HG03378 (cell line): ENCODE measurements around the gene DCUN1D5.

Experiments used
- ATAC-seq: cut with Tn5 transposase; IDR thresholded peaks from one replicate; pipeline ENCODE4 v1.9.1; 2021; ENCODE audit warnings: mild to moderate bottlenecking, moderate library complexity; ENCODE audit not compliant: unreplicated experiment

Gene DCUN1D5

DNA sequence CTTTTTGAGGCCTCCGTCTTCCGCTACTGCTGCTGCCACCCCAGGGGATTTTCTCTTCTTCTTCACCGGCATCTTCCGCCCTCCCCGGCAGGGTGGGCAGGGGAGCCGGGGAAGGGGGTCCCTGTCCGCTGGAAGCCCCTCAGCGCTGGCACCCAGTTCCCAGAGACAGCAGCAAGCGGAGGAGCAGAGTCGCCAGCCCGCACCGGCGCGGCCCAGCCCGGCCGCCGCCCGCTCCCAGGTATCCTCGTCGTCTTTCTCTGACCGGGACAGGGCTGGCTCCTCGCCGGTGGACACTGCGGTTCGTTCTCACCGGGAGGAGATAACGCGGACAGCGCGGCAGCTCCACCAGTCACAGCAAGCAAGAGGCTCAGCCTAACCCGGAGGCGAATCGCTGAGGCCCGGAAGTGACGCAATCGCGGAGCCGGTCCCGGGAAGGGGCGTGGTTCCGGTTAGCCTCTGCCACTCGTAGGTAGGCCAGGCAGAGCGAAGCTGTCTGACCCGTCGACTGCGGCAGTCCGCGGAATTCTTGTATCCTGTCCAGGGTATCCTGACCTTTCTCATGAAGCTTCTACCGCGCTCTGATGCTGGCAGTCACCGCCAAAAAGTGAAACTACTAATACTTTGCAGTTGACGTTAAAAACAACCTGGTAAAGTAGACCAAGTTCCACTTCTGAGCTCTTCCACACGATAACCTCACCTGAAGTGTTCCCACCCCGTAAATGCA is at the start of gene DCUN1D5:
Gene DCUN1D5 (minus strand): TSS at position 360 of the 724 bp plus-strand sequence. CDS start 288 bp downstream, at position 72.
- peak; percentile 99 for ATAC-seq

GRCh38 chr11:103125462-103125861 is 33.5 kb upstream of the DCUN1D5 start:
- ATAC-seq: no peak

DNA sequence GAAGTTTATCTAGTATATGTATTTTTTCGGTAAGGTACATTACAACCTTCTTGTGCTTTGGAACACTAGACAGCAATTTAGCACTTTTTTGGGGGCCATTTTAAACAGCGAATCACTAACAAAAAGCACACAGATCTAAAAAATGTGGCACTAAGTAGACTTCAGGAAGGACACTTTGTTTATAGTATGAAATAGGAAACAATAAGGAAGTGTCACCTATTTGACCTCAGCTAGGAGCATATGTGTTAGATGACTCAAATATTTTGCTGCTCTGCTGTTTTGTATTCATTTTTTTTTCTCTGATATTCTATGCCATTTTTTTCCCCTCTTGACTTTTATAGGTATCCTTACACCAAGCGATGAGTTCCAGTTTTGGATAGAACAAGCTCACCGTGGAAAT is 22.9 kb upstream of the DCUN1D5 start:
- no peak for ATAC-seq

DNA sequence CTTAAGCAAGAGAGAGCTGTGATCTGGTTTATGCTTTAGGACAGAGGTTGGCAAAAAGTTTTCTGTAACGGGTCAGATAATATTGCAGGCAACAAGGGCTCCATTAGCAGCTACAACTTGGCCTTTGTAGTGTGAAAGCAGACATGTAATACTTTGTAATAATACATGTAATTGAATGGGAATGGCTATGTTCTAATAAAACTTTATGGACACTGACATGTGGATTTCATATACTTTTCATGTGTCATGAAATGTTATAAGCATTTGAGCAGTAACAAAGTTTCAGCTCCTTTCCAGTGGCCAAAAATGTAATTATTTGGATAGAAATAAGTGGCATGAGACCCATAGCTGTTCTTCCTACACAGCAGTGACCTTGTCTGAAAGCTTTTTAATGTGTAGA is 20.4 kb upstream of the DCUN1D5 start:
- no peak for ATAC-seq

DNA sequence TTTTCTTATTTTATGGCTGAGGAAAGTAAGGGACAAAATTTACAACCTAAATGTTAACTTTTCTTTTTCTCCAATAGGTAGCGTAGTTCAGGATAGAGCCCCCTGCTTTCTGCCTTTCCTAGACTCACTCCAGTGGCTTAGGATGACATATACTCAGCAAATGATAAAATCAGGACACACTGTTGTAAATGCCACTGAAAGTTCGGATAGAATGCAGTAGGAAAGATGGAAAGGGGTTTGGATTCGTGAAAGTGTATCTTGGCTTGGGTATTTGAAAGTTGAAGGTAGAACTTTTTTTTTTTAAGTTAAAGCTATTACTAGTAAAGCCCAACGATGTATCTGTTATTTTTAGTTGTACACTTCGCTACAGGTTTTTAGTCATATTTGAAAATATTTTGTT is 19.4 kb upstream of the DCUN1D5 start:
- ATAC-seq: no peak

DNA sequence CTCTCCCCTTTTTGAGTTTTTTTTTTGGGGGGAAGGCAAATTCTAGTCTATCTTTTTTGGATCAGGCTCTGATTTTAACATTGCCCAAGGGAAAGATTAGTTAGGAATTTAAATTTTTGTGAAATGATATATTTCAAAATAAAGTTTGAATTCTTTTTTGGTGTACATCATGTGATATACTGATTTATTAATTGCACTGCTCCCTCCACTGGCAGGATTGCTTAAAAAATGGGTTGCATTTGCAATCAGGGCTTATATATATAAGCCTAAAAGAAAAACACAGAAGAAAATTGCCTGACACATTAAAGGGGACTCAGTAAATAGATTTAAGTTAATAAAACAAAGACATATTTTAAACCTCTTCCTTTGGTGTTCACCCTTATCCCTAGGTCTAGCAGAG is 18.4 kb upstream of the DCUN1D5 start:
- no peak for ATAC-seq

- peak; percentile 18 for ATAC-seq
These were observed 17.9 kb upstream of the DCUN1D5 start for GRCh38 chr11:103109818-103110388.

- ATAC-seq: peak; percentile 96
These were observed 17.2 kb upstream of the DCUN1D5 start, which contains the start of gene DYNC2H1 for GRCh38 chr11:103108933-103109817. TSS of gene DYNC2H1 (plus strand) at chr11:103109426. CDS start at chr11:103109575, 149 bp downstream.

DNA sequence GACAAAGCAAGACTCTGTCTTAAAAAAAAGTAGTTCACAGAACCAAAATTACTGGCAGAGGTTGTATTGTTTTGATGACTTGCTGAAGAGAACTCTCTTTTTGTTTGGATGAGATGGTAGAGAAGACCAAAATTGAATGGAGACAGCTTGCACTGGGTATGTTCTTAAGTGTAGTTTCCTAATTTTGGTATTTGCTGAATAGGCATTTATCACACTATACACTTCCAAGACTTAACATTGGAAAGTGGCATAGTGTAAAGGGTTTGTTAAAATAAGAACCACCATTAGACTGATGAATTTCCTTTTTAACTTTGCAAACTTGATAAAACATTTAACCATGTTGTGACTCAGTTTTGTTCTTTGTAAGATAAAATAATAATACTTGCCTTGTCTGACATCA is 5.3 kb upstream of the DCUN1D5 start:
- no peak for ATAC-seq

DNA sequence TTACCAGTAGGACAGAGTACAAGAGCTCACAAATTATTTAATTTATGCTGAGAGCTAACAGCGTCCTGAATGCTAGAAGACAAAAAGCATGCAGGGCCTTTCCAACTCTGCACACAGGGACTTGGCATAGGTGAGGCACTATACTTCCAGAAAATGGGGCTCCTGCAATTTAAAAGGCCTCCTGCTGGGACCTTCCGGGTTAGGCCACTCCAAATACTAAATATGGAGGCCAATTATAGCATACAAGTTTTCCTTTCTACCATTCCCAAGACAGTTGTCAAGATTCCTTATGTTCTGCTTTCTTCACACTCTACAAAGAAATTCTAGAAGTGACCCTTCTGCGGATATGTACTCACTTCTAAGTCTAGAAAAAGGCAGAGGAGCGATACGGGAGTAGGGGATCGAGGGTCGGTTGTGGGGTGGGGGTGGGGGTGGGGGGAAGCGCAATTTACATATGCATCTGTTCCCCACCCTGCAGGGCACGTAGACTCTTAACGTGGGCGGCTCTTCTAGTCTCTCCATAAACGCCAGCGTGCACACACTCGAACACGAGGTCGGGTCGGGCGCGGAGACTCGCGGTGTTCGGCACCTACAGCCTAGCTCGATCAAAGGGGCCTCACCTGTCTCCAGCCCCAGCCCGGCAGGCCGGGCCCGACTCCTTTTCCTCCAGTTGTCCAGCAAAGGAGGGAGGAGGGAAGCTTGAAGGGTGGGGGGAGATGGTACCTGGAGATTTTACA is 728 bp downstream of the DCUN1D5 start:
- peak; percentile 31 for ATAC-seq

DNA sequence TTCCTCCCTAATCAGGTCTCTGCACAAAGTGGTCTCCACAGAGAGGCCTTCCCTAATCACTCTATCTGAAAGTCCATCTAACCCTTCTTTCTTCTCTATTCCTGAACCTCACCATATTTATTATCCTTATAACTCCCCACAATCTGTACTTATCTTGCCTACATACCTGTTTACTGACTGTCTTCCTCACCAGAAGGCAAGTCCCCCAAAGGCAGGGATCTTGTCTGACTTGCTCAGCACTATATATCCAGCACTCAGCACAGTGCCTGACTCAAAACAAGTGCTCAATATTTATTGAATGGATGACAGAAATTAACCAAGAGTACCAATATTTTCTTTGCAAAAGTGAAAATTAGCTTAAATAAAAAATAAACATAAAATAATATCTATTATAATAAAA is 5.5 kb downstream of the DCUN1D5 start:
- ATAC-seq: no peak

GRCh38 chr11:103085758-103086365 is 6.1 kb downstream of the DCUN1D5 start:
- ATAC-seq: no peak

- ATAC-seq: no peak
These were observed 12.1 kb downstream of the DCUN1D5 start for GRCh38 chr11:103079833-103080232.

DNA sequence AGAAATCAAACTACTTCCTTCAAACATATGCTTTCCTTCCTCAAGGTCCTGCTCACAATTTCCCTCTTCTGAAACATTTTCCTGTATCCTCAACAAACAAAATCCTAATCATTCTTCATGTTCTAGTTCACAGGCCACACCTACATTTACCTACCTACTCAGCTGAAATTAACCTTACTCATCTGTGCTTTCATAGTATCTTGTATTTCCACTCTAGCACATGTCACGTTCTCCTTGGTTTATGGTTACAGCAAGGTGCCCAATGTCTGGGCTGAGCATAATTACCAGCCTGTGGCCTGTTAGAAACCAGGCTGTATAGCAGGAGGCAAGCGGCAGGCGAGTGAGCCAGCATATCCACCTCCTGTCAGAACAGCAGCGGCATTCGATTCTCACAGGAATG is 13.2 kb downstream of the DCUN1D5 start:
- ATAC-seq: no peak

DNA sequence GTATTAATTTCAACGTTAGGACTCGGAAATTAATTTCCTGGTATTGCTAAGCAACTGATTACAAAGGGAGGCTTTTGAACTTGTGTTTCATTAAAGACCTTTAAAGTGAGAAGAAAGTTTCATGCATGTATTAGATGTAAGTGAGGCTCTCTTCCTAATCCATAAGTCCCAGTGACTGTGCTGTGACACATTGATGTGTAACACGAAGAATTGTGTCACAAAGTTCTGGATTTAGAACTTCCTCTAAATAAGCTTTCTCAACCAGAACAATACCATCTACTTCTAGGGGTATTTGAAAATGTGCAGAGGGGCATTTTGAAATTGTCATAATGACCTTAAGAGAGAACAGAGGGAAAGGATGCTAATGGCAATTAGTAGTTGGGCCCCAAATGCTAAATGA is 14.4 kb downstream of the DCUN1D5 start:
- no peak for ATAC-seq

DNA sequence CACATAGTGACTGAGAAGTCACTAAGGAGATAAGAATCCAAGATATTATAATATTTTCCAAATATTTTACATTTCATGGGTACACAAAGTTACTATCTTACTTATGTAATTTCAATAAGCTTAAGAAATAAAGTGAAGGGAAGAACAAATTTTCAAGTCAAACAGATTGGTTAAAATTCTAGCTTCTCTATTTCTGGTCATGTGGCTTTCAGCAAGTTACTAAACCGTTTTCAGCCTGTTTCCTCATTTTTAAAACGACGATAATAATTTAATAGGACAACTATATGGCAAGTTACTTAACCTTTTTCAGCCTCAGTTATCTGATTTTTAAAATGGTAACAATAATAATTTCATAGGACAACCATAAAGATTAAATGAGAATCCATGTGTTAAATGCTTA is 15.6 kb downstream of the DCUN1D5 start:
- no peak for ATAC-seq

- no peak for ATAC-seq
These were observed 21.0 kb downstream of the DCUN1D5 start for GRCh38 chr11:103071008-103071407.

GRCh38 chr11:103070142-103070541 is 21.8 kb downstream of the DCUN1D5 start:
- ATAC-seq: peak; percentile 77

GRCh38 chr11:103069367-103069766 is 22.6 kb downstream of the DCUN1D5 start:
- ATAC-seq: no peak

DNA sequence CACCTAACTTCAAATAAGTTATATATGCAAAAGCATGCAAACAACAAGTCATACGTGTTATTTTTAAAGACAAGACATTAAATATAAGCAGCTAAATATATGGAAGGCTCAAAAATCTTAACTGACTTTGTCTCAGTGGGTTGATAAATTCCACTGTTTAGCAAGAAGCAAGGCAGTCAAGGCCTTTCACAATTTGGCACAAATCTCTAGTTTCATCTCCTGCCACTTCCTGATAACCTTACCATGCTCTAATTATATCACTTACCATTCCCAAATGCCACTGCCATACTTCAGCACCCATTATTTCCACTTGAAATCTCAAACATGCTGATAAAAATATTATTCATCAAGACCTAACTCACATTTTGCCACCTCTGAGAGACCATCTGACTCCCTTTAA is 24.8 kb downstream of the DCUN1D5 start:
- no peak for ATAC-seq

GRCh38 chr11:103061656-103062055 is 30.3 kb downstream of the DCUN1D5 start:
- ATAC-seq: no peak
